Fibroblast of skin of scalp (primary cell): Measurements from ENCODE around the gene FGFRL1.
A peak's percentile ranks its signal among the peaks of the same experiment; 100 is the strongest.
"Not testable (repeated sequence)": the region's sequence is repeated elsewhere in the genome, so short reads cannot be mapped to it uniquely, and the experiment has no call there.

Experiments
- DNase-seq: peaks from one replicate; pipeline ENCODE4 v3.0.0-alpha.2; 2013

FGFRL1 gene

DNA sequence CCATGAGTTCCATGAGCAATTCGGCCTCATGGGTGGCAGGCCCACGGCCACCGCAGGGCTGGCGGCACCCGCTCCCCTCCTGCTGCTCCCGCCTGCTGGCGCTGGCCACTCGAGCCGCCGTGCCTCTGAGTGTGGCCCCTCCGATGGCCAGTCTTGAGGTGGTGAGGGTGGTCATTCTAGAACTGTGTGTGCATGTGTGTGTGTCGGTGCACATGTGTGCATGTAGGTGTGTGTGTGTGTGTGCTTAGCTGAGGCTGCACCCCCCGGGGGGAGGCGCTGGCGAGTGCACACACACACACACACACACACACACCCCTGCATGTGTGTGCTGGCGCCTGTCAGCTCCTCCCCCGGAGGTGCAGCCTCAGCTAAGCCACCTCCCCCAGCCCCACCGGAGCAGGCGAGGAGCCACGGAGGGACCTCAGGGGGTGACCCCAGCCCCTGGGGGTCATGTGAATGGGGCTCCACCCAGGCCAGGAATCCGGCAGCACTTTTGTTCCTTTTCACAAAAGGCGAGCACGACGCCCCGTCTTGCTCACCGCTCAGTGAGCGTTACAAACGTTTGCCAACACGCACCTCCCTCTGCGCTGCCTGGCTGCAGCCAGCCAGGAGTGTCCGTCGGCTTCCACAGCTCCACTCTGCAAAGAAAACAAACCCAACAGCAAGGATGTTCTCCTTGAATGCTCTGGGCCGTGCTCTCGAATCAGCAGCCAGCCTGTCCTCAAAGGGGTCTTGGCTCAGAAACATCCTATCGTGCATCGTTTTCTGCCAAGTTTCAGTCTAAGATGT, 29.9 kb downstream of the FGFRL1 start:
- DNase-seq = peak; percentile 64

GRCh38 chr4:1041936-1042330, 30.5 kb downstream of the FGFRL1 start:
- DNase-seq = no peak

- DNase-seq = no peak
Measured at GRCh38 chr4:1042352-1043055, 31.1 kb downstream of the FGFRL1 start.

DNA sequence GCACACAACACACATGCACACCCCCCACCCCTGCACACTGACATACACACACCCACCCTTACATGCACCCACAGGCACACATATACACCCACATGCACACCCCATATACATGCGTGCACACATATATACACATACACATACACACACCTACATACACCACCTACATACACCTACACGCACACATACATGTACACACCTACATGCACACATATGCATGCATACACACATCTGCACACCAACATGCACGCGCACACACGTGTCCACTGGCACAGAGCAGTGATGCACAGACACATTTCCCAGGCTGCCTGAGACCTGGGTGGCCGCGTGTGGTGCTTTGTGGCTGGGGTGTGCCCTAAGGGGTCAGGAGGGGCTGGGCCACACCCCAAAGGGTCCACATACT, 31.7 kb downstream of the FGFRL1 start:
- no peak for DNase-seq

GRCh38 chr4:1043651-1044468, 32.4 kb downstream of the FGFRL1 start:
- DNase-seq = peak; percentile 99

DNA sequence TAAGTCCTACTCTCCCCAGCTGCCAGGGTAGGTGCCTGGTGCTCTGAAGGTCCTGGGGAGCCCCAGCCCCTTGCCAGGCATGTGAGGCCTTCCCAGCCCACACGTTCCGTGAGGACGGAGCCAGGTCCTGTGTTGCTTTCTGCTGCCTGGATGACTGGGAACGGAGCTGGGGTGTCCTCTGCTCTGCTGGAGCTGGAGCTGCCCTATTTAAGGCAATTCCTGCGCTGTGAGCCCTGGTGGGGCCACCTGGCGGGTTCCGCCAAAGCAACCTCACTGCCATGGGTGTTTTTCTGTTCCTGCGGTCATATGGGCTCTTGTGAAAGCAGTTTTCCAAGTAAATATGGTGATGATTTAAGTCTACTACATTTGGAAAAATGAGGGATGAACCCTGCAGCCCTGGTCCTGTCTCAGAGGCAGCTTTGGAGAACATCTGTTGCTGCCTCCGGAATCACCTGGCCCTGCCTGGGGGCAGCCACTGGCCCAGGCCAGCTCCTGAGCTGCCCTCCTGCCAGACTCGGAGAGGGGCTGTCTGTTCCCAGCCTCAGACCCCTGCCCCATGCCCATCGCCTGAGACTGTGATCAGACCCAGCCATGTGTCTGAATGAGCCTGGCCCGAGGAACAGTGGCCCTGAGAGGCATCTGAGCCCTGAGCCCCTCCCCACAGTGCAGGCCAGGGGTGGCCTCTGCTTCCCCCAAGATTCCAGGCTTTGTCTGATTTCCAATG, 33.2 kb downstream of the FGFRL1 start:
- DNase-seq = no peak

DNA sequence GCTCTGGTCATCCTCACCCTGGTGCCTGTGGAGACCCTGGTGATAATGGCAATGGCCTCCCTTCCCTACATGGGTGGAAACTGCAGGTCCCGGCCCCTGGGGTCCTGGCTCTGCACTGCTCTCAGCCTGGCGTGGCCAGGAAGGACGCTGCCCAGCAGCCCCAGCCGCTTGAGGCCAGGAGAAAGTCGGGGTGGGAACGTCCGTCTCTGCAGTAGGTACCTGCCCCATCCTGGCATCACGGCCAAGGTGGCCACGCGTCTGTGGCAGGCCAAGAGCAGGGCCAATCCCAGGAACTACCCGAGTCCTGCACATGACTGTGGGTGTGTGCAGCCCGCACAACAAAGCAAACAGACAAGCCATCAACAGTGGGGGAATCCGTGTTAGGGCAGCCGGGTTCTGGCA, 33.8 kb downstream of the FGFRL1 start:
- DNase-seq = no peak

GRCh38 chr4:1045595-1046201, 34.3 kb downstream of the FGFRL1 start:
- no peak for DNase-seq

DNA sequence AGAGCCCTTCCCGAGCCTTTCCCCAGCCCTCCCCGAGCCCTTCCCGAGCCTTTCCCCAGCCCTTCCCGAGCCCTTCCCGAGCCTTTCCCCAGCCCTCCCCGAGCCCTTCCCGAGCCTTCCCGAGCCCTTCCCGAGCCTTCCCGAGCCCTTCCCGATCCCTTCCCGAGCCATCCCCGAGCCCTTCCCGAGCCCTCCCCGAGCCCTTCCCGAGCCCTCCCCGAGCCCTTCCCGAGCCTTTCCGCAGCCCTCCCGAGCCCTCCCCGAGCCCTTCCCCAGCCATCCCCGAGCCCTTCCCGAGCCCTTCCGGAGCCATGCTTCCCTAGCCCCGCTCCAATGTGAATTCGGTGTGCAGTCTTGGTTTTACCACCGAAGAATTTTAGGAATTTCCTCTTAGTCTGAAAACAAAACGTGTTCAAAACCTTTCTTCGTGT, 35.2 kb downstream of the FGFRL1 start:
- peak; percentile 85 for DNase-seq

GRCh38 chr4:1047106-1047975, 35.9 kb downstream of the FGFRL1 start:
- no peak for DNase-seq

GRCh38 chr4:1047976-1048772, 36.7 kb downstream of the FGFRL1 start:
- DNase-seq = no peak

GRCh38 chr4:1048773-1049590, 37.6 kb downstream of the FGFRL1 start:
- no peak for DNase-seq

DNA sequence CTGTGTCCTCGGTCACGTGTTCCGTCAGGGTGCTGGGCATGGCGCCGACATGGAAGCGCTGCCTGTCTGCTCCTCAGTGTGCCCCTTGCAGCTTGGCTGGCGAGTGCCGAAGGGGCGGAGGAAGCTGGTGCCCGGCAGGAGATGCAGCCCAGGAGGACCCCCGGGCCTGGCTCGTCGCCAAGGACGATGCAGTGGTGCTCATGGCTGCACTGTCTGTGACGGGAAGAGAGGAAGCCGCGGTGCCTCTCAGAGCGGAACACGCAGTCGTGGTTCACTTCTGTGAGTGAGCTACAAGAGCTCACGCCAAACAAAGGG, 38.1 kb downstream of the FGFRL1 start:
- DNase-seq = no peak

DNA sequence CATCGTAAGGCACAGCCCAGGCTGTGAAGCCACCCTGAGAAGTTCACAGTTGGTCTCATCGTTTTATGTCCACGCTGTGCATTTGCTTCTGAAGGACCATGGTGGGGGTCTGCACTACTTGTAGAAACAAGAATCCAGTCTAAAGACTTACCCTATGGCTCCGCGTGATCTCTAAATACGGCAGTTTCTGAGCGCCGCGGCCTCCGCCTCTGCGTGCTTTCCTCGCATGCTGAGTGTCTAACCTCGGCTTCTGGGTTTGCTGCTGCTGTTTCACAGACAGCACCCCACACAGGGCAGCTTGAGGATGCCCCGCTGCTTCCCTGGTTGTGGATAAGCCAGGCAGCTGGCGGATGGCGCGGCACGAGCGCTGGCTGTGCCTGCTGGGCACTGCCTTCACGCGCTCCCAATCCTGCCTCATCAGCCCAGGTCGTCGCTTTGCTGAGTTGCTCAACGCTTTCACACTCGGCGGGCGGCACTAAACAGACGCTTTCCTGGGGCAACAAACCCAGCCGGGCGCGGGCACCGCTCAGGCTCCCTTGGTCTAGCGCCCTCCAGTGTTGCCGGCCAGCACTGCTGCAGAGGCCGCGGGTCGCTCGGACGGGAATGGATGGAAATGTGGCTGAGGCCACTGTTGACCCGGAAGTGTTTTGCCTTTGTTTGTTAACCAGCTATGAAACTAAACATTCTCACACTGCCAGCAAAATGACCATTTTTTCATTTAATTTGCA, 39.2 kb downstream of the FGFRL1 start:
- DNase-seq = no peak

GRCh38 chr4:1051472-1051871, 40.0 kb downstream of the FGFRL1 start:
- DNase-seq = no peak

GRCh38 chr4:1052231-1052671, 40.8 kb downstream of the FGFRL1 start:
- no peak for DNase-seq

DNA sequence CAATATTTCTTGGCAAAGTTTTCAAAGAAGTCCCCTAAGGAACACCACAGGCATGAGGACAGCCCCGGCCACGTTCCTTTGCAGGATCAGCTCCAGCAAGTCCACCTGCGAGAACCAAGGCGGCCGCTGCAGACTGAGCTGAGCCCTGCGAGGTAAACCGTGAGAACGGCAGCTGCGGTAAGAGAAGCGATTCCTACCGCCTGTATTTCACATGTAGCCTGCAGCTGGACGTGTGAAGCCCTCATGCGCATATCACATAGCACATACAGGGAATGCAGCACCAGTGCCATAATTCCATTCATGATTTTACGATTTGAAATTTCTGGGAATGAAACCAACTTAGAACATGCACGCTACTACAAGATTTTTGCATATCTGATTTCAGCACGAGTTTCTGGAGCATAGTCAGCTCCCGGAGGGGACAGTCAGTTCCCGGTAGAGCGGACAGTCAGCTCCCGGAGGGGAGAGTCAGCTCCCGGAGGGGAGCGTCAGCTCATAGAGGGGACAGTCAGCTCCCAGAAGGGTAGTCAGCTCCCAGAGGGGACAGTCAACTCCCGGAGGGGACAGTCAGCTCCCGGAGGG, 41.7 kb downstream of the FGFRL1 start:
- DNase-seq = peak; percentile 92

- not testable (repeated sequence) for DNase-seq
Measured at GRCh38 chr4:1053891-1054290, 42.5 kb downstream of the FGFRL1 start.
